NT2/D1 (cell line): ENCODE results near the gene CWH43.

Experiments
- SUZ12 ChIP-seq: IDR thresholded peaks from 2 replicates; pipeline ENCODE4 v1.6.1; 2011; ENCODE audit not compliant: insufficient read length, insufficient read depth; ENCODE audit errors: extremely low read depth
- YY1 ChIP-seq: IDR thresholded peaks from 2 replicates; pipeline ENCODE4 v1.6.1; 2011; ENCODE audit not compliant: insufficient read length, insufficient read depth

DNA sequence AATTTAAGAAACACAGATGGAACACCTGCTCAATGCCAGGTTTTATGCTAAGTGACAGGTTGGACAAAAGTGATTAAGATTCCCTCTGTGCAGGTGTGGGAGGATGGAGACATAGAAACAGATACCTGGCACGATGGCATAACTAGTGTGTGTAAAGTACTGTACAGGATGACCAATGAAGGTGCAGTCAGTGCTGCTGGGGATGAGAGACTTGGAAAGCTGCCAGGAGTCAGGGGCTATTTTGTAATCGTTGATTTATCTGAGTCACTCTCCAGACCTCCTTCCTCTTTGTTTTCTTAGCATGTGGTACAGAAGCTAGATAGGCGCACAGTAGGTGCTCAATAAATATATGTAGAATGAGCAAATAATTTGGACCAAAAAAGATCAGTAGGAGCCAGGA, 58.2 kb downstream of the CWH43 start:
- no peak for TF ChIP-seq YY1
- TF ChIP-seq SUZ12 = no peak
